Gastroesophageal sphincter (tissue), 4 donors: ENCODE measurements around the gene MANEAL. TPM values are rescaled to one million over a fixed set of nuclear protein-coding genes. Genes with fewer than 3 reads are reported as not detected.

Source experiments
- ATAC-seq: fragments of 150-250 bp; one replicate; pipeline ENCODE4 v1.9.1; 2016; ENCODE audit warnings: mild to moderate bottlenecking, moderate library complexity
- H3K27ac ChIP-seq, 4 donors: fragments of 200-600 bp; sonication (generic) in 3 of 4; 1 replicate in 3 of 4; 2 replicates in 1 of 4; pipeline ENCODE4 v1.5.1; 2016 to 2019
- H3K27me3 ChIP-seq: fragments of 200-600 bp; sonication (generic); one replicate; pipeline ENCODE4 v1.5.1; 2019
- H3K36me3 ChIP-seq, 2 donors: fragments of 200-600 bp; sonication (generic); one replicate each; pipeline ENCODE4 v1.5.1; 2019; ENCODE audit warnings: control low read depth in 1 of 2
- H3K4me1 ChIP-seq, 3 donors: fragments of 200-600 bp; sonication (generic); 1 replicate in 2 of 3; 2 replicates in 1 of 3; pipeline ENCODE4 v1.5.1; 2016 to 2019; ENCODE audit warnings: control low read depth in 2 of 3
- H3K4me3 ChIP-seq, 2 donors: fragments of 200-600 bp; sonication (generic); one replicate each; pipeline ENCODE4 v1.5.1; 2019; ENCODE audit warnings: mild to moderate bottlenecking in 1 of 2, moderate library complexity in 1 of 2
- H3K9me3 ChIP-seq, 3 donors: fragments of 200-600 bp; sonication (generic); one replicate each; pipeline ENCODE4 v1.5.1; 2017 to 2019; ENCODE audit warnings: control low read depth in 2 of 3
- EP300 ChIP-seq: sonication (generic); formaldehyde crosslinking; IDR thresholded peaks from one replicate; pipeline ENCODE4 v1.6.1; 2017; ENCODE audit warnings: antibody characterized with exemption, mild to moderate bottlenecking
- POLR2A ChIP-seq, 2 donors: fragments of 450-650 bp; IDR thresholded peaks; one replicate each; pipeline ENCODE4 v1.6.1; 2017; ENCODE audit warnings: antibody characterized with exemption in 2 of 2, mild to moderate bottlenecking in 2 of 2, moderate library complexity in 1 of 2
- POLR2AphosphoS5 ChIP-seq: sonication (generic); formaldehyde crosslinking; IDR thresholded peaks from one replicate; pipeline ENCODE4 v1.6.1; 2017; ENCODE audit warnings: antibody characterized with exemption
- WGBS, 2 donors: methylation state at CpG; one replicate each; pipeline ENCODE4 v1.1.5; 2018; ENCODE audit warnings: low coverage in 1 of 2; 5-methylcytosine and 5-hydroxymethylcytosine counted together
- total RNA-seq, 4 donors: library from RNA; depleted of rRNA; stranded (reverse); fragments of >200 nt; gene quantifications; one replicate each; pipeline ENCODE4 v1.1.0, GENCODE V29; 2016
- TF ChIP-seq, protein P1 (sequence below), 4 experiments: fragments of 200-600 bp in 2 of 4; fragments of 450-650 bp in 2 of 4; sonication (generic) in 1 of 4; IDR thresholded peaks; one replicate each; pipeline ENCODE4 v1.5.1; 2017 to 2019; ENCODE audit warnings: antibody characterized with exemption in 4 of 4, mild to moderate bottlenecking in 2 of 4, moderate library complexity in 2 of 4

Gene MANEAL
- total RNA-seq, 4 donors from 2014 or later: 1.5 to 2.8 (median 2.7) TPM

DNA sequence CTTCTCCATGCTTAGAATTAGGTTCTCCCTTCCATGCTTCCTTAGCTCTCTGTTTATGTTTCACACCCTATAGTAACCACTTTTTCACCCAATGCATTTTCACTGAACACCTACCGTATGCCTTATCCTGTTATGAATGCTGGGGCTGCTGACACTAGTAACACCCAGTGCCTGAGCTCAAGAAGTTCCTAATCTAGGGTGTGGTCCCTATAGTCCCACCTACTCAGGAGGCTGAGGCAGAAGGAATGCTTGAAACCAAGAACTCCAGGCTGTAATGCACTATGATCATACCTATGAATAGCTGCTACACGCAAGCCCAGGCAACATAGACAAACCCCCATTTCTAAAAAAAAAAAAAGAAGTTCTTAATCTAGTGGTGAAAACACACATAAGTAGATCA lies 34.2 kb upstream of the MANEAL start:
- Histone ChIP-seq H3K4me1 (no peaks in the 10 kb centered on the region), H3K4me3 (no peak overlapping the region), H3K36me3 (no peaks in the 10 kb centered on the region), H3K27me3 (peaks cover 99% of the 10 kb centered on the region), H3K9me3 (no peaks in the 10 kb centered on the region), H3K27ac (no peak overlapping the region)
- no peak for ATAC-seq
- TF ChIP-seq, protein P1, sequence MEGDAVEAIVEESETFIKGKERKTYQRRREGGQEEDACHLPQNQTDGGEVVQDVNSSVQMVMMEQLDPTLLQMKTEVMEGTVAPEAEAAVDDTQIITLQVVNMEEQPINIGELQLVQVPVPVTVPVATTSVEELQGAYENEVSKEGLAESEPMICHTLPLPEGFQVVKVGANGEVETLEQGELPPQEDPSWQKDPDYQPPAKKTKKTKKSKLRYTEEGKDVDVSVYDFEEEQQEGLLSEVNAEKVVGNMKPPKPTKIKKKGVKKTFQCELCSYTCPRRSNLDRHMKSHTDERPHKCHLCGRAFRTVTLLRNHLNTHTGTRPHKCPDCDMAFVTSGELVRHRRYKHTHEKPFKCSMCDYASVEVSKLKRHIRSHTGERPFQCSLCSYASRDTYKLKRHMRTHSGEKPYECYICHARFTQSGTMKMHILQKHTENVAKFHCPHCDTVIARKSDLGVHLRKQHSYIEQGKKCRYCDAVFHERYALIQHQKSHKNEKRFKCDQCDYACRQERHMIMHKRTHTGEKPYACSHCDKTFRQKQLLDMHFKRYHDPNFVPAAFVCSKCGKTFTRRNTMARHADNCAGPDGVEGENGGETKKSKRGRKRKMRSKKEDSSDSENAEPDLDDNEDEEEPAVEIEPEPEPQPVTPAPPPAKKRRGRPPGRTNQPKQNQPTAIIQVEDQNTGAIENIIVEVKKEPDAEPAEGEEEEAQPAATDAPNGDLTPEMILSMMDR (IDR thresholded peaks at IDR 0.05): no peak
- TF ChIP-seq POLR2AphosphoS5 (no peak), POLR2A (IDR thresholded peaks at IDR 0.05) (no peak), EP300 (no peak)
- WGBS, 2 donors: 63 to 71% methylated on average over 2 of the region's 2 CpGs

DNA sequence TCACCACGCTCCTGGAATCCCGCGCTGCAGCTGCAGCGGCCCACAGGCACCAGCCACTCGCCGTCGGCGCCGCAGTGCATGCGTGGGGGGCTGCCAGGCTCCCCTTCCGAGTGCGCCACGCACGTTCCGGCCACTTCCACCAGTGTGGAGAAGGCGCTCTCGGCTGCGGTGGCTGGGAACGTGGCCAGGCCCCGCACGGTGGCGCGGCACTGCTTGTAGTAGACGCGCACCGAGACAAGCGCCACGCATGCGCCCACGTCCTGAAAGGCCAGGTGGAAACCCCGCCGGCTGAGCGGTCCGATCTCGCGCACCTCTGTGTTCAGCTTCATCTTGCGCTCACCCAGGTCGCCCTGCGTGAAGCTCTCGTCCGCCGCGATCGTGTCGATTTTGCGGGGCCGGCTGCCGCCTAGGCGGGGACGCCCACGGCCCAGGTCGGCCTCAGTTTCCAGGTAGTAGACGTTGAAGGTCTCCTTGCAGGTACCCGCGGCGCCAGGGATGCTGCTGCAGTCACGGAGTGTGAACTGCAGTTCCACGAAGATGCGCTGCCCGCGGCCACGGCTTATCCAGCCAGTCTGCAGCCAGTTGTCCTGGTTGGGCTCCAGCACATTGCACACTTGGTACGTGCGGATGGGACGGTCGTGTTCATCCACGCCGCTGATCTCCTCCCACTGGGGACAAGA lies 32.1 kb upstream of the MANEAL start:
- Histone ChIP-seq H3K9me3 (no peaks in the 10 kb centered on the region), H3K4me1 (no peaks in the 10 kb centered on the region), H3K27ac (no peak overlapping the region), H3K36me3 (no peaks in the 10 kb centered on the region), H3K27me3 (peaks cover 99% of the 10 kb centered on the region), H3K4me3 (no peak overlapping the region)
- TF ChIP-seq EP300 (no peak), POLR2A (IDR thresholded peaks at IDR 0.05) (no peak), POLR2AphosphoS5 (no peak)
- TF ChIP-seq, protein P1 (IDR thresholded peaks at IDR 0.05): no peak
- 32 to 53% methylated on average over 6 to 8 of the region's 68 CpGs for WGBS, 2 donors
- ATAC-seq: no peak

GRCh38 chr1:37762516-37762915 lies 31.1 kb upstream of the MANEAL start:
- TF ChIP-seq EP300: no peak
- TF ChIP-seq POLR2A (IDR thresholded peaks at IDR 0.05): no peak
- no peak for TF ChIP-seq POLR2AphosphoS5
- TF ChIP-seq, protein P1 (IDR thresholded peaks at IDR 0.05): no peak
- no peak overlapping the region for H3K4me3 ChIP-seq
- no peak overlapping the region for H3K27ac ChIP-seq
- no peaks in the 10 kb centered on the region for H3K4me1 ChIP-seq
- H3K27me3 ChIP-seq: peaks cover 100% of the 10 kb centered on the region
- H3K9me3 ChIP-seq: no peaks in the 10 kb centered on the region
- ATAC-seq: no peak
- H3K36me3 ChIP-seq: no peaks in the 10 kb centered on the region
- 58 to 61% methylated on average over 2 of the region's 2 CpGs for WGBS, 2 donors

DNA sequence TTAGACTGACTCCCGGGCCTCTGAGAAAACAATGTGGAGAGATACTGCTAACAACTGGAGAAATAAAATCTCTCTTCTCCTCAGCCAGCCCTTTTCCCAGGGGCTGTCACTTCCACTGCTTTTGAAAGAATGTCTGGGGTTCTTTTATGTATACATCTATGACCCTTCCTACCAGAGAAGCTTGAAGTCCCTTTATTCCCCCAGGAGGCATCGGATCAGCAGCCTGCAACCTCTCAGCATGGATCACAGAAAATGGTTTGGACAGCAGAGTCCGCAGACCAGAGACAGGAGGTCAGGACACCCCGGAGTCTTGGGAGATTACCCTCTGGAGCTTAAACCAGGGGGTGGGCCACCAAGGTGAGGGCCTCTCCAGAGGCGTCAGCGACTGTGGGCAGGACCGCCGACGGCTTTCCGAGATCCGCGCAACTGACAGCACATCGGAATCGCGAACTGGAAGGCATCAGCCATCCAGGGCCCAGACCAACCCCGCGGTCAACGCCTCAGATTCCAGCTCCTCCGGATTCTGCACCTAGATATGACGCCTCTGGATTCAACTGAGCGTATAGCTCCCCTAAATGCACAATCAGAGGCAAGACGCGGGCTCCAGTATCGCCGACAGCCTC lies 29.7 kb upstream of the MANEAL start:
- TF ChIP-seq, protein P1 (IDR thresholded peaks at IDR 0.05): no peak
- H3K27me3 ChIP-seq: peaks cover 100% of the 10 kb centered on the region

DNA sequence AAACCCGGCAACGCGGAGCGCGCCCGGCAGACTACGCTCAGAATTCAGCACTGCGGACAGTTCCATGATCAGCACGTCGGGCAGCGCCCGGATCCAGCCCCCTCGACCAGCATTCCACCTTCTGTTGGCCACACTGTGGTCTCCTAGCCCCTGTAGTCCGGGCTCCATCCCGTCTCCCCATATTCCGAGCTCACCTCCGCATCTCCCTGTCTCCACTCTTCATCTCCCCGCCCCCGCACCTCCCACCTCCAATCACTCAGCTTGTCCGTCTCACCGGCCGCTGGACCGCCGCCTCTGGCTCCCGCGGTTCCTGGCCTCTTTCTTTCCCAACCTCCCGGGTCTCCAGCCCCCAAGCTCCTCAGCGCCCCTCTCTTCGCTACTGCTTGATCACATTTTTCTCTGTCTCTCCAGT lies 29.2 kb upstream of the MANEAL start:
- no peak for TF ChIP-seq EP300
- no peak for TF ChIP-seq POLR2AphosphoS5
- TF ChIP-seq, protein P1 (IDR thresholded peaks at IDR 0.05): no peak
- no peak for TF ChIP-seq POLR2A (IDR thresholded peaks at IDR 0.05)
- H3K27ac ChIP-seq: no peak overlapping the region
- 5% methylated on average over 9 to 23 of the region's 29 CpGs for WGBS, 2 donors
- H3K9me3 ChIP-seq: no peaks in the 10 kb centered on the region
- no peaks in the 10 kb centered on the region for H3K4me1 ChIP-seq
- H3K27me3 ChIP-seq: peaks cover 100% of the 10 kb centered on the region
- no peak for ATAC-seq
- H3K4me3 ChIP-seq: no peak overlapping the region
- no peaks in the 10 kb centered on the region for H3K36me3 ChIP-seq

More for the DNA sequence above, 29.7 kb upstream of the MANEAL start:
- 45% methylated on average over 6 of the region's 25 CpGs; no CpG with 5 or more reads in 1 of the 2 donors for WGBS, 2 donors
- ATAC-seq: no peak
- H3K9me3 ChIP-seq: no peaks in the 10 kb centered on the region
- H3K4me1 ChIP-seq: no peaks in the 10 kb centered on the region
- no peak overlapping the region for H3K4me3 ChIP-seq
- no peak overlapping the region for H3K27ac ChIP-seq
- no peaks in the 10 kb centered on the region for H3K36me3 ChIP-seq
